Measurements from ENCODE around the gene SPPL2B. TPM values are rescaled to one million over a fixed set of nuclear protein-coding genes. Genes with fewer than 3 reads are reported as not detected.

Gene SPPL2B
- total RNA-seq, 6 experiments from 2014 or later: 32.9 to 41.8 (median 33.9) TPM

DNA sequence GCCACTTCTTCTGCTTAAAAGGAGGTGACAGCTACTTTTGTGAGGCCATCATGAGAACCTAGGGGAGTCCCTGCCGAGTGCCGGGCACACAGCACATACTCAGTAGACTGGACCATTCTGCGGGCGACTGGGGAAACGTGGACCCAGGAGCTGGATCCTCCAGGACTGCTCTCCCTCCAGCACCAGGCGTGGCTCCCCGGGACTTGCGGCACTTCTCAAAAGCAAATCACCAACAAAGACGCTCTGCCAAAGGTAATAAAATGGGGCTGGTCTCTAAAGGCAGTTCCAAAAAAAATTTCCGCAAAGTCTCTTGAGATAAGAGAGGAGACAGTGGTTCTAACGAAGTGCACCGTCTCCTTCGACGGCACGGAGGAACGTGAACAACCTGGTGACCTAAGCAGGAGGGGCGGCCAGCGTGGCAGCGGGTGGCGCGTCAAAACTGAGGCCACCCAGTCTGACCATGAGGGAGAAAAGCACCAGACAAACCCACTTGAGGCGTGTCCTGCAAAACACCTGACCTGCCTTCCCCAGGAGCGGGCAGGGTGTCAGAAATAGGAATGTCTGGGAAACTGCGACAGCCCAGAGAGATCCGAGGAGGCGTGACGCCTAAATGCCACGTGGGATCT lies 30.2 kb downstream of the SPPL2B start:
- Mint-ChIP-seq H3K36me3 (ENCODE audit: low read depth) (no peaks in the 10 kb centered on the region), H3K27ac (no peak overlapping the region), H3K9me3 (no peaks in the 10 kb centered on the region), H3K4me3 (no peak overlapping the region), H3K27me3 (ENCODE audit: insufficient read depth) (peaks cover 19% of the 10 kb centered on the region), H3K4me1 (ENCODE audit: low read depth) (no peaks in the 10 kb centered on the region)
- no peak for DNase-seq
- TF ChIP-seq, protein P1, sequence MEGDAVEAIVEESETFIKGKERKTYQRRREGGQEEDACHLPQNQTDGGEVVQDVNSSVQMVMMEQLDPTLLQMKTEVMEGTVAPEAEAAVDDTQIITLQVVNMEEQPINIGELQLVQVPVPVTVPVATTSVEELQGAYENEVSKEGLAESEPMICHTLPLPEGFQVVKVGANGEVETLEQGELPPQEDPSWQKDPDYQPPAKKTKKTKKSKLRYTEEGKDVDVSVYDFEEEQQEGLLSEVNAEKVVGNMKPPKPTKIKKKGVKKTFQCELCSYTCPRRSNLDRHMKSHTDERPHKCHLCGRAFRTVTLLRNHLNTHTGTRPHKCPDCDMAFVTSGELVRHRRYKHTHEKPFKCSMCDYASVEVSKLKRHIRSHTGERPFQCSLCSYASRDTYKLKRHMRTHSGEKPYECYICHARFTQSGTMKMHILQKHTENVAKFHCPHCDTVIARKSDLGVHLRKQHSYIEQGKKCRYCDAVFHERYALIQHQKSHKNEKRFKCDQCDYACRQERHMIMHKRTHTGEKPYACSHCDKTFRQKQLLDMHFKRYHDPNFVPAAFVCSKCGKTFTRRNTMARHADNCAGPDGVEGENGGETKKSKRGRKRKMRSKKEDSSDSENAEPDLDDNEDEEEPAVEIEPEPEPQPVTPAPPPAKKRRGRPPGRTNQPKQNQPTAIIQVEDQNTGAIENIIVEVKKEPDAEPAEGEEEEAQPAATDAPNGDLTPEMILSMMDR (IDR thresholded peaks at IDR 0.05): no peak

DNA sequence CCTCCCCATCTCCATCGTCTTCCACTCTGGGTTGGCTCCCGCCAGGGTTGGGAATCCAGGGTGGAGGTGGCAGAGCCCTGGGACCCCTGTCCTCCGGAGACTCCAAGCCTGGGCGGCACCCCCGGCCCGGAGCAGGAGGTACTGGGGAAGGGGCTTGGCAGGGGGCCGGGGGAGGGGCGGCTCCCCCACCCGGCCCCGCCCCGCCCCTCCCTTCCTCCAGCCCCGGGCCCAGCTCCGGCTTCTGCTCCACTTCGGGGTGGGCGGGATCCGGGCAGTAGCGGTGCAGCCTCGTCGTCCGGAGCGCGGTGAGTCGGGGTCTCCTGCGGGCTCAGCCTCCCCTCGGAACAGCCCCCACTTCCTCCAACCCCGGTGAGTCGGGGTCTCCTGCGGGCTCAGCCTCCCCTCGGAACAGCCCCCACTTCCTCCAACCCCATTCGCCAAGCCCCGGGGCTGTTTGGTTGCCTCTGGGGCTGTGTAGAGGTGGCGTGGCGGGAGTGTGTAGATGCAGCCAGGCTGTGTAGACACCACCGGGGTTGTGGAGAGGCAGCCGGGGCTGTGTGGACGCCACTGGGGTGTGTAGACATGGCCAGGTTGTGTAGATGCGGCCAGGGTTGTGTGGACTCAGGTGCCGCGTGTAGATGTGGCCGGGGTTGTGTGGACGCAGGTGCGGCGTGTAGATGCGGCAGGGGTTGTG lies 31.7 kb downstream of the SPPL2B start, which contains the start of gene TMPRSS9:
Gene TMPRSS9 (plus strand): TSS at position 274 of the 694 bp plus-strand sequence. CDS start 29,521 bp downstream, outside the sequence.
- Mint-ChIP-seq H3K27ac (no peak within 1 kb of the TSS), H3K27me3 (ENCODE audit: insufficient read depth) (peaks cover 18% of the 10 kb centered on the region), H3K36me3 (ENCODE audit: low read depth) (no peaks in the 10 kb centered on the region), H3K9me3 (no peaks in the 10 kb centered on the region), H3K4me1 (ENCODE audit: low read depth) (no peaks in the 10 kb centered on the region), H3K4me3 (no peak within 1 kb of the TSS)
- DNase-seq: no peak
- TF ChIP-seq, protein P1 (IDR thresholded peaks at IDR 0.05): no peak

DNA sequence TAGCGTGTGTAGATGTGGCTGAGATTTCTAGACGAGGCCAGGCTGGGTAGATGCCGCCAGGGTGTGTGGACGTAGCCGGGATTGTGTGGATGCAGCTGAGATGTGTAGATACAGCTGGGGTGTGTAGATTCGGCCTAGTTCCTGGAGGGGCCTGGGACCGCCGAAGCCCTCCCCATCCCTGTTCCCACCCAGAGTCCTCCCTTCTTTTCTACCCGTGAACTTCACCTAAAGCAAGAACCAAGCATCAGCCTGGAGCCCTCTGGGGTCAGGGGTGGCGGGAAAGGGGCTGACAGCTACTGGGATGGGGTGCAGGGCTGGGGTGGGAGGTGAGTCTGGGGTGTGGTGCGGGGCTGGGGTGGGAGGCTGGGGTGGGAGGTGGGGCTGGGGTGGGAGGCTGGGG lies 32.3 kb downstream of the SPPL2B start:
- H3K27ac Mint-ChIP-seq: no peak overlapping the region
- H3K36me3 Mint-ChIP-seq (ENCODE audit: low read depth): no peaks in the 10 kb centered on the region
- no peaks in the 10 kb centered on the region for H3K4me1 Mint-ChIP-seq (ENCODE audit: low read depth)
- TF ChIP-seq, protein P1 (IDR thresholded peaks at IDR 0.05): no peak
- peaks cover 22% of the 10 kb centered on the region for H3K27me3 Mint-ChIP-seq (ENCODE audit: insufficient read depth)
- H3K9me3 Mint-ChIP-seq: no peaks in the 10 kb centered on the region
- no peak for DNase-seq
- no peak overlapping the region for H3K4me3 Mint-ChIP-seq

DNA sequence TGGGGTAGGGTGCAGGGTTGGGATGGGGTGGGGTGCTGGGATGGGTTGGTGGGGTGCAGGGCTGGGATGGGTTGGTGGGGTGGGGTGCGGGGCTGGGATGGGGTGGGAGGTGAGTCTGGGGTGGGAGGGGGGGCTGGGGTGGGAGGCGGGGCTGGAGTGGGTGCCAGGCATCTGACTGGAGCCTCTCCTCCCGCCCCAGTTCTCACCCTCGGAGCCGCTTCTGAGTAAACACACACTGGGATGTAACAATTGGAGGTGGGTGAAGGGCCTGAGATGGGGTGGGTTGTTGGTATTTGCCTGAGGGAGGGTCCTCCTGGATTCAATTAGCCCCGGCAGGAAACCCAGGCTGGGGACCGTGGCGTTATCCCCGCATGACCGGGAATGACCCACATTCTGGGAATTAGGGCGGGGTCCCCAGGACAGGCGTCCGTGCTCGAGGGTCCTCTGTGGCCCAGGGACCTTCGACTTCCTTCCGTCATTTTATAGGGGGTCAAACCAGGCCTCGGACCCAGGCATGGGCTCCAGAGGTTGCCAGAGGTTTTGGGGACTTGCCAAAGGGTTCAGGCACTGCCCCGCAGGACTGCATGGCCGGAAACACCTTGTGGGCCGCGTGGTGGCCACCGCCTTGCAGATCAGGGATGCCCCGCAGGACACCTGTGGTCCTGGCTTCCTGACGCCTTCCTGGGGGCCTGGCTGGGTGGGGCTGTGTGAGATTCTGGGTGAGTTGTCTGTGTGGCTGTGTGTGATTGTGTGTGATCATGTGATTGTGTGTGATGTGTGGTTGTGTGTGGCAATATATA lies 33.0 kb downstream of the SPPL2B start:
- Mint-ChIP-seq H3K27me3 (ENCODE audit: insufficient read depth) (peaks cover 22% of the 10 kb centered on the region), H3K4me3 (no peak overlapping the region), H3K27ac (no peak overlapping the region), H3K36me3 (ENCODE audit: low read depth) (no peaks in the 10 kb centered on the region), H3K9me3 (no peaks in the 10 kb centered on the region), H3K4me1 (ENCODE audit: low read depth) (no peaks in the 10 kb centered on the region)
- TF ChIP-seq, protein P1 (IDR thresholded peaks at IDR 0.05): no peak
- no peak for DNase-seq

DNA sequence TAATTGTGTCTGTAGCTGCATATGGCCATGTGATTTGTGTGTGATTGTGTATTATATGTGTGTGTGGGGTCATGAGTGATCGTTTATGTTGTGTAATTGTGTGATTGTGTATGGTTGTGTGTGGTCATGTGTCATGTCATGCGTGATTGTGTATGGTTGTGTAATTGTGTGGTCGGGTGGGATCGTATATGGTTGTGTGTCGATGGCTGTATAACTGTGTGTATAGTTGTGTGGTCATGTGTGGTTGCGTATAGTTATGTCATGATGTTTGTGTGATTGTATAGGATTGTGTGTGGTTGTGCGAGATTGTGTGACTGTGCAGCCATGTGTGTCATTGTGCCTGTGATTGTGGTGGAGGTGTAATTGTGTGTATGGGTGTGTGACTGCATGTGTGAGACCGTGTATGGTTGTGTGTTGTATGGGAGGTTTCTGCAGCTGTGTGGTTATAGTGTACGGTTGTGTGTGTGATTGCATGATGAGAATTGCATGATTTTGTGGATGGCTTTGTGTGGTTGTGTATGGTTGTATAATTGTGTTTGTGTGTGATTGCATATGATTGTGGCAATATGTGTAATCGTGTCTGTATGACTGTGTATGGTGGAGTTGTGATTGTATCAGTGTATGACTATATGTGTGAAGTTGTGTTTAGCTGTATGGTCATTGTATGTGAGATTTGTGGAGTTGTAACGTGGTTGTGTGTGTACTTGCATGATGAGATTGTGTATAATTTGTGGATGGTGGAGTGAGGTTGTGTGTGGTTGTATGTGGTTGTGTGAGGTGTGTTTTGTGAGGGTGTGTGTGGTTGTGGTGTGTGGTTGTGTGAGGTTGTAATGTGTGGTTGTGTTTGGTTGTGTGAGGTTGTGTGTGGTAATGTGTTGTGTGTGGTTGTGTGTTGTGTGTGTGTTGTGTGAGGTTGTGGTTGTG lies 33.8 kb downstream of the SPPL2B start:
- Mint-ChIP-seq H3K4me3 (no peak overlapping the region), H3K4me1 (ENCODE audit: low read depth) (no peaks in the 10 kb centered on the region), H3K36me3 (ENCODE audit: low read depth) (no peaks in the 10 kb centered on the region), H3K27ac (no peak overlapping the region), H3K9me3 (no peaks in the 10 kb centered on the region), H3K27me3 (ENCODE audit: insufficient read depth) (peaks cover 22% of the 10 kb centered on the region)
- TF ChIP-seq, protein P1 (IDR thresholded peaks at IDR 0.05): no peak
- no peak for DNase-seq

Data from HFFc6 (cell line).